SKM-1 (cell line): ENCODE measurements around the gene SEC31A.
A peak's percentile ranks its signal among the peaks of the same experiment; 100 is the strongest.

Experiments
- DNase-seq: peaks from one replicate; lab custom pipeline; 2025; ENCODE audit not compliant: unreplicated experiment; lab: John Stamatoyannopoulos, UW

SEC31A gene

DNA sequence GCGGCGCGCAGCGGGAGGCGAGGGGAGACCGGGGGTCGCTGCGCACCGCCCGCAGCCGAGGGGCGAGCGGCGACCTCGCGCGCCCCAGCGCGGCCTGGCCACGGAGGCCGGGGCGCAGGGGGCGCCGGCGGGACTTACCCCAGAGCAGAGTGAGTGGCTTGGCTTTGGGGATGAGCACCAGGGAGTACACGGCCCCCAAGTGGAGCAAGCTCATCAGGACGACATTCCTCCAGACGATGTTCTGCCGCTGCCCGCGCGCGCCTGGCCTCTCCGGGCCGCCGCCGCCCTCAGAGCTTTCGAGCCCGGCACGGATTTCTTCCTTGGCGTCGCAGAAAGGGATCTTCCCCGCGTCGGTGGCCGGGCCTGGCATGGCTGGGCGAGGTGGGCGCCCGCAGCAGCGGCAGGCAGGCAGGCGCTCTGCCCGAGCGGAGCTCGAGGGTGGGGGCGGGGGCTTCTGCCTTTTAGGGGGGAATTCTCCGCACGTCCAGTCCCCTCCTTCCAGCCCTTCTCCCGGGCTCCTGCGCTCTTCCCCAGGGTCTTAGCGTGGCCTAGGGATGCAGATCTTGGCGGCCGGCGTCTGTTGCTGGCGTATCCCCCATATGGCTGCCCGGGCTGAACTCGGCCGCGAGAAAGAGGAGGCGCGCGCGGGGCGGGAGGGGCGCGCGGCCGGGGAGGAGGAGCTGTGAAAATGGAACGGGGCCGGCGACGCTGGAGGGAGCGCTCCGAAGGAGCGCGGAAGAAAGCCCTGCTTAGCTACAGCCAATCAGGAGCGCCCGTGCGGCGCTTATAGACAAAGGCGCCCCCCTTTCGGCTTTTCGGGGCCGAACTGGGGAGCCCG lies 92.6 kb downstream of the SEC31A start, which contains the start of gene SCD5:
Gene SCD5 (minus strand): TSS at position 629 of the 838 bp plus-strand sequence. CDS start 259 bp downstream, at position 370.
- peak; percentile 48 for DNase-seq

DNA sequence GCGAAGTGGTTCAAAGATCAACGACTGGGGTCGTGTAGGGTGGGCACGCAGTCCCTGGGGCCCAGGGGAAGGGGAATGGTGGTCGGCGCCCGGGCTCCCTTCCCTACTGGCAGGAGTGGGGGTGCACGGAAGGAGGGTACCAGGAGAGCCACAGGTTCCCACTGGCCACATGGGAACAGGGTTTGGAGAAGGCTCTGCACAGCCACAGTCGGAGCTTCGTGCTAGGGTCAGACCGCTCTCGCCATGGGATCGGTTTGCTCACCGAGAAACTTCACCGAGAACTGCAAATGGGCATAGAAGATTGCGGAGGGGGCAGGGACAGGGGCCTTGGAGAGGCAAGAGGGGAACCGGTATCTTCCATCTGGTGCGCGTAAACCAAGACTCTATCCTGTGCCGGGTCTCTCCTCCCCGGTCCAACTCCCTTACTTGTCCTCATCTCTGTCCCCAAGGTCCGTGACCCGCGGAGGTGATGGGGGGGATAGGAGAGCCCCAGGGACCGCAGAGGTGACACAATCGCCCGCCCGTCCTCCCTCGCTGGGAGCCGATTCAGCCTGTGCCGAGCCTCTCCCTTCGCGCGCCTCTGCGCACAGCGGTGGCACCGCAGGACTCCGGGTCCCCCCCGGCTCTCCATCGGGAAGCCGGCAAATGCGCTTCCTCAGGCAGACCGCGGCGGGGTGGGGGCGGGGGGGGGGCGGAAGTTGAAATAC lies 93.4 kb downstream of the SEC31A start:
- DNase-seq = no peak

DNA sequence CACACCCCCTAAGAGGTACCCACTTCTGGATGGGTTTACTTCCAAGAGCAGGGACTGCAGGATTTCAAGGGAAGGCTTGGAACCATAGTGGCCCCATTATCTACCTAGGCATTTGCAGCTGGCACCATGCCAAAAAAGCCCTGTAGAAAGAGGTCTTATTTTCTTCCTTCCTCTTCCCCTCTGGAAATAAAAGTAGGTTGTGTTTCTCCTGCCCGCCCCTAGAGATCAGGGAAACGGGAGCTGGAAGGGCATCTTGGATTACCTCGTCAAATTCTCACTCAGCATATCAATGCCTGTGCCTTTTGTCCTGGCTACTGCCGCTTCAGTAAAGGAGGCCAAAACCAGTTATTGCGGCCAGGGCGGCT lies 93.9 kb downstream of the SEC31A start:
- no peak for DNase-seq

DNA sequence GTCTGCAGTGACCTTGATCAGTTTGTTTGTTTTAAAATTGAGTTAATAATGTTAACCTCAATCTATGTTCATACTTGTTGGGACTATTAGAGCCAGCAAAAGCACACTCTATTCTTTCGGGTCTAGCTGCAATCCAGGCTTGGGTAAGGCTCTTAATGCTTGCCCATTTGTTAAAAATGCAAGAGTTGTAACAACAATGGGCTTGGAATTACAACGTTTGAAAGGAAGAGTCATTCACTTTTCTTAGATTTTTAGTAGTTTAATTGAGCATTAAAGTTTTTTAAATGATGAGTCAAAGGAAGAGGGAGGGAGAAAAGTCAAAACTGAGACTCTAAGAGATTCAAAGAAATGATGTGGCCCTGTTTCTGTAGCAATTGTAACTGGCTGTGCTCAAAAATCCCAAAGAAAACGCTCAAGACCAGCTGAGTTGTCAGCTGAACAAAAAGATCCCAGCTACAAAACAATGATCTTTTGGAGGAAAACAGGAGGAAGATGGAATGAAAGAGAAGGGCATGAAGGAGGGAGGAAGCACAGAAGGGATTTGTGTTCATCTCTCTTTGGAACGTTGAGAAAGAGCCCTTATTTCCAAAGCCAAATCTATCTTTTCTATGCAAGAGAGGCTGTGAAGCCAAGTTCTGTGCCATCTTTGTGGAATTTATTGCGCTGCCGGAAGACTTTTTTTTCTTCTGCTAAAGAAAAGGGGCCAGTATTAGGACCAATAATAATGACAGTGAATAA lies 97.9 kb downstream of the SEC31A start:
- DNase-seq = no peak

DNA sequence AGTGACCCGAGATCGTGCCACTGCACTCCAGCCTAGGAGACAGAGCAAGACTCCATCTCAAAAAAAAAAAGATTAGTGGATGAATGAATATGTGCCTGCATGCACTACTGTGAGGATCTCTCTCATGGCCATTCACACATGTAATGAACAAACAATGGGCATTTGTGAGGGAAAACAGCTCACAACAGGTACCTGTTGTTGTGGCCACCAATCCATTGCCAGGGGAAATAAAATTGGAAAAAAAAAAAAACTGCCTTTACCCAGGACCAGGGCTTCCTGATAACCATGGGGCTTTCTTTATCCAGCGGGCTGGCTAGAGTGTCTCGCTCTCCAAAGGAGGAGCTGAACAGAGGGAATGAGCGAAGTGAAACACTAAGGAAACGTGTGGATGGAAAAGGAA lies 99.8 kb downstream of the SEC31A start:
- DNase-seq = no peak

DNA sequence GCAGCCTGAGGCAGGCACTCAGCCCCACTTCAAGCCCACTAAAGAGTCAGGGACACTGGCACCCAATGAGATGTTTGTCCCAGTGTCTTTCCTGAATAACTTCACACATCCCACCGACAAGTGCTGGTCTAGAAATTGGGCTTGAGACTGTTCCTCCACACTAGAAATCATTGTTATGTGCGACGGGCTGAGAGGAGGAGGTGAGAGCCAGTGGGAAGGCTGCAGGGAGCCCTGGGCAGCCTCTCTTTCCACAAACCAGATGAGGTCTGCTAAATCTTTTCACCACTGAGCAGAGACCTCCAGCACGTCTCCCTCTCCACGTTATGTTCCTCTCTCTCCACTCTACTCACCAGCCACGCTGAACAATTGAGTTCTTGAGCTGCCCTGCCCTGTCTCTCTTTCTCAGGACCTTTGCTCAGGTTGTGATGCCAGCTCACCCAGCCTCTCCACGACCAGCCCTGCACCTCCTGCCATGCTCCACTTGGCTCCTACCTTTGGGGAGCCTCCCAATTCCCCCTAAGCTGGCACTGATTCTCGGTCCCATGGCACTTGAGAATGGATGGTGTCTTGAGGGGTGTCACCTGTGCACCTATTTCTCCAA lies 100.8 kb downstream of the SEC31A start:
- DNase-seq = no peak

DNA sequence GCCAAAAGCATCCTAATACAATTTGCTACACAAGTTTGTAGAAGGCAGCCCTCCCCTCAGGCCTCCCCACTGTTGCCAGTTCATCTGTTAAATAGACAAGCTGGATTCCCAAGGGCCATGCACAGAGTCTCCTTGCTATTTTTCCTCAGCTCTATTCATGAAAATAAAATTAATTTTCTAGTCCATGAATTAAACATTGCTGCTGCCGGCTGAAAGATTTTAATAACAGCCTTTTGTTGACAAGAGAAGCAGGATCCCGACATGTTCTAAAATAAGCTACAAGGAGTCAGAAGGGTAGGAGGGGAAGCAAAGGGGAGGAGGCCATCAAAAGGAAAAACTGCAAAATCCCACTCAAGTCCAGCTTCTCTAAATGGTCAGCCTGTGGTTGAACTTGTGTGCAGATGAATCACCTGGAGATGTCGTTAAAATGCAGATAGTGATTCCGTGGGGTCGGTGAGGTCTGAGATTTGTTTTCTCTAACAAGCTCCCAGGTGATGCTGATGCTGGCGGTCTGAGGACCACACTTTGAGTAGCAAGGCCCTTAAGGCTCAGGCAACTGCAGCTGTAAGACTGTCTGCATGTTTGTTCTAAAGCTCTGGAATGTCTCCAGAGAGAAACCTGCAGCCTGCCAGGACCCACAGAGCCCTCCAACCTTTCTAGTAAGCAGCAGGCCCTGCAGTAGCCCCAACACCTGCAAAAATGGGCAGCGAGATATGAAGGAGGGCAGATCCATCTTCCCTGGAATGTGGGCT lies 101.8 kb downstream of the SEC31A start:
- DNase-seq = no peak

DNA sequence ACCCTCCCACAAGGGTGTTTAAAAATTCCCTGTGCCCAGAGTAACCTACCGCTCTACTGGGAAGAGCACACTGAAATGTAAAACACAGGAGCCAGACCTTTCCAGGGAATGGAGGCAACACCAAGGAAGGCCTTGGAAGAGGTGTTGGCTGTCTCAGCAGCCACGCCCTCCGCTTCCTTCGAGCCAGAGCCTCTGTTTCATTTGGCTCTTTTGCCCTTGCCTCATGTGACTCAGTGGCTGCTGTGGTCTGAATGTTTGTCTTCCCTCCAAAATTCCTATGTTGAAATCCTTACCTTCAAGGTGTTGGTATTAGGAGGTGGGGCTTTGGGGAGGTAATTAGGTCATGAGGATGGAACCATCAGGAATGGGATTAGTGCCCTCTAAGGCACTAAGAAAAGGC lies 103.6 kb downstream of the SEC31A start:
- no peak for DNase-seq

DNA sequence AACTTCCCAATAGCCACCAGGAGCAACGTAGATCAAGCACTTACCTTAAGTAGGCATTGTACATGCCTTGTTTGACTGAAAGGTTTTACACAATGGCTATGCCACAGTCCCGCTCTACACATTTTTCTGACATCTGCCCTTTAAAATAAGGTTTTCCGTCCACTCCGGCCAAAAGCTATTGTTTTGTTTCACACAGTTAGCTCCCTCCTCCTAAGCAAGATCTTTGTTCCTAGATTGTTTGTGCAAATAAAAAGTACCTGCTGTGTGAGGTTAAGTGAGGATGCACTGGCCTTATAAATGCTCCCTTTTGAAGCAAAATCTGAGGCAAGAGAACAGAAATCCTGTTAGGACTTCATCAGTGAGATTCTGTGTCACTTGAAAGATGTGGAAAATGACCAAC lies 104.1 kb downstream of the SEC31A start:
- no peak for DNase-seq

DNA sequence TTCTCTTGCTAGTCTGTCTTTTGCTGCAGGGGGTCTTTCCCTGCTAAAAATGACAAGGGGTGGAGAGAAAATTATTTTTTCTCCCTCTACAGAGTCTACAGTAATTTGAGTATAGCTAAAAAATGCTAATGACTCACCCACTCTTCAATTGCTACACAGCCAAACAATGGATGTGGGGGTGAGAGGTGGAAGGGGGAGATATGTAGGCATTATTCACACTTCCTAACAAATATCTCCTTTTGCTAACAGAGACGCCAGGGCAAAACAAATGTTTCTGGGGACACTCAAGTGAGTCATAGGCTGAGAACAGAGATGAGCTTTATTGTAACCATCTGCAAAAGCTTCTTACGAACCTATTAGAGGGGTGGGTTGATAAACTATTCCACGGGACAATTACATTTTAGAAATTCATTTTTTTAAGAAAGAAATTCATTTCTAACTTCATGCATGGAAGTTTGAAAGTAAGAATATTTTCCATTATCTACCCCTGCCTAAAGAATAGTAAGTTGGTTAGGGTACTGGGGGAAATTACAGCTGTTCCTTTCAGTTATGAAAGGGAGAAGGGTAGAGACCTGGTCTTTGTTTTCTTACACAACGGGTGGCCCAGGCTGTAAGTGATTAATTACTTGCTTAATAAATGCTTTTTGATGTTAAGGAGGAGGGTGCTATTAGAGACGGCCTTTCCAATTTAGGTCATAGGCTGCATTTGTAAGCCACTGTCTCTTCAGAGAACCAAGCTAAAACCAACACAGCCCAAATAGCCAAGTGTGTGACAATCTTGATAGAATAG lies 105.1 kb downstream of the SEC31A start:
- no peak for DNase-seq

DNA sequence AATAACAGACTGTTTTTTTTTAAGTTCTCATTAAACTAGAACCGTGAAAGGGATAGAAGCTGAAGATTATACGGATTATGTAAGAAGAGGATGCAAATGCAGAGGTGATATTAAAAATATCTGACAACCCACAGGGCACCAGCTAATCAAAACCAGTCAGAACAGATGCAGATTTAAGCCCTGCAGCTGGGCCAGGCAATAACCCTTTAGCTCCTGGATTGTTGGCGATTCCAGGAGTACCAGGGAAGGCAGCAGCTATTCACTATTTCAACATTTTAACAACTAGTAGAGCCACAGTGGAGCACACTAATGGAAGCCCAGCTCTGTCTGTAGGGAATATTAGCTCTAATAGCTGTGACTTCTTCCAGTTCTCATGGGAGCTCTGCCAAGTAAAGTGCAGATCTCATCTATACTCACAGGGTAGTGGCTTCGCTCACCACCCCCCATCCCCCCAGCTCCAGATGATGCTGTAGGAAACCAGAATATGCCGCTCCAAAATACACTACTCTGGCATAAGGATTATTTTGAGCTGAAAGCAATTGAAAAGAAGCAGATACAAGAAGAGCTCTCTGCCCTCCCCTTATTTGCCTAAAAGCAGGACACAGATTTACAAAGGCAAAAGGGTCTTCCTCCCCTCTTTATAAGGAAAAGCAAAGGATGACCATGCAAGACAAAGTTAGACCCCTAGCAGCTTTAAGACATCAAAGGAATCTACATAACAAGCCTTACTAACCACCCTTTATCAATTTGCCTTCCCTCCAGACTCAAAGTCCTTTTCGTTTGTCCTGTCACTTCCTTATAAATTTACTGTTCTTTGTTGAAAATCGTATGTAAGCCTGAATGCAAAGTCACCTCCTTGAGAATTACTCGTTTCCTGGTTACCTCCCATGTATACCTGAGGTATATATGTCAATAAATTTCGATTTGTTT lies 106.0 kb downstream of the SEC31A start:
- DNase-seq = no peak

DNA sequence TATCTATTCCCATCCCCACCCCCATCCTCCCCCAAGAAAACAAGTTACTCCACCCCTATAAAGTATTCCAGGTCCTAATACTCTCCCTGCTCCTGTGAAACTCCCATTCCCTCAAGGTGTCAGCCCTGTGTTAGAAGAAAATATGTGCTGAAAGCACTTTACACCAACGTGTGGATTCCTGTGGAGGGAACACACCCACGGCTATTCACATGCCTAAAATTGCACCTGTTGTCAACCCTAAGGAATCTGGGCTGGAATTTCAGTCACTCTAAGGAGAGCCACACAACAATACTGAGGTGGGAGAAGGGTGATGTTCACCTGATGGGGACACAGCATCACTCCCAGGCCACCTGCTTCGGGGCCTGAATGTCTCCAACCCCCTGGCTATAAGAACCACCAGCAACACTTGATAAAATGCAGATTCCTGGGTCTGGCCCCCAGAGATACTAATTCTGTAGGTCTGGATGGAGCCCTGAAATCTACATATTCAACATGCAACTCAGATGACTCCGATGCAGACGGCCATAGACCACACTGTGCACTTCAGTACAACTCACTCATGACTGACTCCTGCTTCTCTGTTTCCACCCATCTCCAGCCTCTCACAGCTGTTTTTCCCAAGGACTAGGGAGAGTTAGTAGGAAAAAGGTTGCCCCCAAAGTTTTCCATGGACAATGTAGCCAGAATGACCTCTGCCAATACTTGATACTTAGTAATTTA lies 108.2 kb downstream of the SEC31A start:
- no peak for DNase-seq

DNA sequence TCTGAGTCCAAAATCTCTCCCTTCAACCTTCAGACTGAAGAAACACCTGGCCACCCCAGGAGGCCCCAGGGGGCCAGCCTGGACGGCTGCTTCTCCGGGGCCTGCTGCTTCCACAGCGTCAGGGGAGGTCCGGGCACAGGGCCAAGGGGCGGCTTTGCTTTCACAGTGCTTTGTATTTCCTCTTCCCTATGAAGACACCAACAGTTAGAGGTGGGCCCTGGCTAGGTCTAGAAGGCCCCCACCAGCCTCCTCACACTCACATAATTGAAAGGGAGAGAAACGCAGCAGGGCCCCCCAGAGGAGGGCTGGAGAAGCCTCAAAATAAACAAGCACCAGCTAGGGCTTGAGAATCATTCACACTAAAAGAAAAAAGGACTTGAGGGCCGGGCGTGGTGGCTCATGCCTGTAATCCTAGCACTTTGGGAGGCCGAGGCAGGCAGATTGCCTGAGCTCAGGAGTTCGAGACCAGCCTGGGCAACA lies 110.2 kb downstream of the SEC31A start:
- no peak for DNase-seq

DNA sequence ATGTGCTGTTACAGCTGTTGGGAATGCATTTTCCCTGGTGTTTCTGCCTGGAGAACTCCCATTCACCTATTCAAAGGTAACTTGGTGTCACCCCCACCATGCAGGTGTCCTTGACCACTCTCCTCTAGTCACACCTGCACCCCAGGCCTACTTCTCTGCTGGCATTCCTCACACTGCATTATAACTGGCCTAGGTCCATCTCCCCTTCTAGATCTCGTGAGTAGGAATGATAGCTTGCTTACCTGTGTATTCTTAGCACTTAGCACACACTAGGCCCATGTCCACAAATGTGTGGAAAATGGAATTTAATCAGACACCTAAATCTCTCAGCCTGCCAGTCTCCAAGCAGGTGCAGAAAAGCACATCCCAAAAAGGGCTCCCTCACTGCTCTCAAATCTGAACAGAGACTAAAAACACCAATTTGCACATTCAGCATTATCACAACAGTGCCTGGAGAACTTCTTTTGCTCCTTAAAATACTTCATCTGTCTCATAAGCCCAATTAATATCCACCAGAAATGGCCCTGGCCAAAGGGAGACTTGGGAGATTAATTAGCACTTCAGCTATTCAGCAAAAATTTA lies 110.7 kb downstream of the SEC31A start:
- DNase-seq = no peak

DNA sequence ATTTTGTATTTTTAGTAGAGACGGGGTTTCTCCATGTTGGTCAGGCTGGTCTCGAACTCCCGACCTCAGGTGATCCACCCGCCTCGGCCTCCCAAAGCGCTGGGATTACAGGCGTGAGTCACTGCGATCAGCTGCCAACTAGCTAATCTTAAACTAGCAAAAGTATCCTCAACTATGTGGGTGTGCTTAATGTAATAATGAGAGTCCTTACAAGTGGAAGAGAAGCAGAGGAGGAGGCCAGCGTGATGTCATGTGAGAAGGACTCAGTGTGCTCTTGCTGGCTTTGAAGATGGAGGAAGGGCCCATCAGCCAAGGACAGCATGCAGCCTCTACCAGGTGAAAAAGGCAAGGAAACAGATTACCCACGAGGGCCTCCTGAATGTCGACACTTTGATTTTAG lies 111.9 kb downstream of the SEC31A start:
- DNase-seq = no peak

DNA sequence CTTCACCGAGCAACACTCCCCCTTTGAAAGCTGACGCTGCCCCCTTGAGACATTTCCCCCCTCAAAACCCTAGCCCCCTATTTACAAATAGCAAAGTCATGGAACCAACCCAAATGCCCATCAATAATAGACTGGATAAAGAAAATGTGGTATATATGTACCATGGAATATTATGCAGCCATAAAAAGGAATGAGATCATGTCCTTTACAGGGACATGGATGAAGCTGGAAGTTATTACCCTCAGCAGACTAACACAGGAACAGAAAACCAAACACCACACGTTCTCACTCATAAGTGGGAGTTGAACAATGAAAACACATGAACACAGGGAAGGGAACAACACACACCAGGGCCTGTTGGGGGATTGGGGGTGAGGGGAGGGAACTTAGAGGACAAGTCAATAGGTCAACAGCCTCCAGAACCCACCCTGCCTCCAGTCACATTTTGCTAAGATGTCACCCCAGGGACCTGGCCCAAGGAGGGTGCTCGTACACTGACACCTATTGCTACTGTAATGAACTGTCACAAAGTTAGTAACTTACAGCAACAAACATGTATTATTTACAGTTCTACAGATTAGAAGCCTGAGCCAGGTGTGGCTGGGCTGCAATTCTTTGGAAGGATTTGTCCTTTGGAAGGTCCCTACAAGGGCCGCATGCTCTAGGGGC lies 113.0 kb downstream of the SEC31A start:
- DNase-seq = no peak

DNA sequence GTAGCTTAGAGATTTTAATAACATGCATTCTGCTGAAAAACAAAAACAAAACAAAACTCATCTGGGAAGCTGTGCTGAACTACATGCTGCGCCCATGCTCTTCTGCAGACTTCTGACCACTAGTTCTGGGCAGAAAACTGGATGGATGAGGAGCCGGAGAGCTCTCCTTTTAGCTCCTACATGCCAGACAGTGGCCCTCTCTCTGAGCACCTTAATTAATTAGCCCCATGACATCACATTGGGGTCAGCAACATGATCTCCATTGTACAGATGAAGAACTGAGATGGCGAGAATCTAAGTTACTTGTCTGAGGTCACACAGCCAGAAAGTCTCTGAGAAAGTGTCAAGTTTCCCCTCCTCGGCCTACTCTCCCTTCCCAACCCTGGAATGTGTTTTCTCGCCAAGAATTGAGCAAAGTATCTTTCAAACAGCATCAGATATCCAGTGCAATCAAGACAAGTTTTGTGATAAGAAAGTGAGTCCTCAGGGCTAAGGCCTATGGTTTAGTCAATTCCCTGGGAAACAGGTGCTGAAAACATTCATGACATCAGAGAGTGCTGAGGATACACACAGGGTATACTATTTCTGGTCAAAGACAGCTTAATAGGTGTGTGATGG lies 113.9 kb downstream of the SEC31A start:
- no peak for DNase-seq
